ENCODE measurements around the gene PTPRCAP. TPM values are rescaled to one million over a fixed set of nuclear protein-coding genes. Genes with fewer than 3 reads are reported as not detected.
A peak's percentile ranks its signal among the peaks of the same experiment; 100 is the strongest.
"Not testable (repeated sequence)": the region's sequence is repeated elsewhere in the genome, so short reads cannot be mapped to it uniquely, and the experiment has no call there.

PTPRCAP gene
- total RNA-seq, 2 experiments from 2014 or later, result 93.5 to 97.4 TPM

DNA sequence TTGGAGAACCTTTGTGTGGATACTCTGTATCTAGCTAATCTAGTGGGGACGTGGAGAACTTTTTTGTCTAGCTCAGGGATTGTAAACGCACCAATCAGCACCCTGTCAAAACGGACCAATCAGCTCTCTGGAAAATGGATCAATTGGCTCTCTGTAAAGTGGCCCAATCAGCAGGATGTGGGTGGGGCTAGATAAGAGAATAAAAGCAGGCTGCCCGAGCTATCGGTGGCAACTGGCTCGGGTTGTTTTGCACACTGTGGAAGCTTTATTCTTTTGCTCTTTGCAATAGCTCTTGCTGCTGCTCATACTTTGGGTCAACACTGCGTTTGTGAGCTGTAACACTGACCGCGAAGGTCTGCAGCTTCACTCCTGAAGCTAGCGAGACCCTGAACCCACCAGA lies 39.2 kb upstream of the PTPRCAP start:
- POLR2A ChIA-PET, result interaction anchor here (0.6 kb wide), 1 partner anchor 63 kb away, joined by 3 read pairs; no protein-coding TSS in a partner anchor

DNA sequence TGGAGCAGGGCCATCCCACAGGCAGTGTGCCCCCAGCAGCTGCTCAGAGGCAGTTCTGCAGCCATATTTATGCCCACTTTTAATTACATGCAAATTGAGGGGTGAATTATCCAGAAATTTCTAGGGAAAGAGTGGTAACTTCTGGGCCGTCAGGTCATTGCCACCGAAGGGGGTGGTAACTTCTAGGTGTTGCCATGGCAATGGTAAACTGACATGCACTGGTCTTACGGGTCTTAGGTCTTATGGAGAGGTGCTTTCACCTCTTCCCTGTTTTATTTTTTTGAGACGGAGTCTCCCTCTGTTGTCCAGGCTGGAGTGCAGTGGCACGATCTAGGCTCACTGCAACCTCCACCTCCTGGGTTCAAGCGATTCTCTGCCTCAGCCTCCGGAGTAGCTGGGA lies 35.4 kb upstream of the PTPRCAP start:
- DNase-seq, result no peak
- Mint-ChIP-seq H3K27me3 (no peaks in the 10 kb centered on the region), H3K9me3 (no peaks in the 10 kb centered on the region), H3K36me3 (no peaks in the 10 kb centered on the region), H3K4me1 (ENCODE audit: low read depth) (peaks cover 10% of the 10 kb centered on the region), H3K4me3 (no peak overlapping the region), H3K27ac (no peak overlapping the region)
- ChIA-PET CTCF (no interaction called here), POLR2A (no interaction called here)
- intact Hi-C loops (cut with micrococcal nuclease), result no loop called here

More for the DNA sequence above, 39.2 kb upstream of the PTPRCAP start:
- CTCF ChIA-PET; H3K27me3 Mint-ChIP-seq; H3K4me1 Mint-ChIP-seq (ENCODE audit: low read depth); H3K27ac Mint-ChIP-seq; DNase-seq; H3K4me3 Mint-ChIP-seq; H3K9me3 Mint-ChIP-seq; intact Hi-C loops (cut with micrococcal nuclease); H3K36me3 Mint-ChIP-seq: not testable (repeated sequence)

GRCh38 chr11:67470337-67471002 lies 33.0 kb upstream of the PTPRCAP start:
- H3K27ac Mint-ChIP-seq, result no peak overlapping the region
- H3K4me3 Mint-ChIP-seq, result peak overlapping the region; percentile 2
- intact Hi-C loops (cut with micrococcal nuclease), result no loop called here
- no peaks in the 10 kb centered on the region for H3K27me3 Mint-ChIP-seq
- ChIA-PET CTCF (no interaction called here), POLR2A (interaction anchor here (4.3 kb wide), 1 partner anchor 16 kb away, joined by 35 read pairs; no protein-coding TSS in a partner anchor)
- peaks cover under 1% of the 10 kb centered on the region for H3K36me3 Mint-ChIP-seq
- peaks cover 26% of the 10 kb centered on the region for H3K4me1 Mint-ChIP-seq (ENCODE audit: low read depth)
- no peak for DNase-seq
- no peaks in the 10 kb centered on the region for H3K9me3 Mint-ChIP-seq

GRCh38 chr11:67469508-67469811 lies 32.0 kb upstream of the PTPRCAP start:
- DNase-seq, result no peak
- H3K4me1 Mint-ChIP-seq (ENCODE audit: low read depth), result peaks cover 30% of the 10 kb centered on the region
- no peaks in the 10 kb centered on the region for H3K9me3 Mint-ChIP-seq
- peak overlapping the region; percentile 77 for H3K27ac Mint-ChIP-seq
- peaks cover 5% of the 10 kb centered on the region for H3K36me3 Mint-ChIP-seq
- no peaks in the 10 kb centered on the region for H3K27me3 Mint-ChIP-seq
- ChIA-PET CTCF (interaction anchor here (1.5 to 2.5 kb wide), 4 partner anchors 15 to 87 kb away, joined by 4 to 17 read pairs (median 10); partner anchors contain the start of genes AIP and PPP1CA), POLR2A (interaction anchor here (1.5 to 4.3 kb wide), 4 partner anchors 17 to 61 kb away, joined by 3 to 35 read pairs (median 14); partner anchors contain the start of gene PTPRCAP)
- intact Hi-C loops (cut with micrococcal nuclease), result loop anchor here (1.0 to 5.0 kb wide), 5 partner anchors 14 to 67 kb away; partner anchors contain the start of genes AIP and RPS6KB2
- H3K4me3 Mint-ChIP-seq, result peak overlapping the region; percentile 75

GRCh38 chr11:67468759-67469507 lies 31.5 kb upstream of the PTPRCAP start, which contains the start of gene TMEM134:
Gene TMEM134 (minus strand): TSS chr11:67469251. CDS start chr11:67469192, 59 bp downstream.
- H3K9me3 Mint-ChIP-seq, result no peaks in the 10 kb centered on the region
- ChIA-PET CTCF (interaction anchor here (0.7 to 2.5 kb wide), 12 partner anchors 15 to 161 kb away, joined by 3 to 17 read pairs (median 5); partner anchors contain the start of genes AIP, CORO1B, NUDT8 and PITPNM1), POLR2A (interaction anchor here (0.6 to 4.3 kb wide), 18 partner anchors 12 to 229 kb away, joined by 3 to 35 read pairs (median 4); partner anchors contain the start of genes AIP, PITPNM1, PPP1CA and PTPRCAP)
- peaks cover 32% of the 10 kb centered on the region for H3K4me1 Mint-ChIP-seq (ENCODE audit: low read depth)
- H3K27ac Mint-ChIP-seq, result peak within 1 kb of the TSS; percentile 90
- intact Hi-C loops (cut with micrococcal nuclease), result loop anchor here (1.0 to 5.0 kb wide), 5 partner anchors 14 to 67 kb away; partner anchors contain the start of genes AIP and RPS6KB2
- H3K27me3 Mint-ChIP-seq, result no peaks in the 10 kb centered on the region
- H3K36me3 Mint-ChIP-seq, result peaks cover 5% of the 10 kb centered on the region
- peak within 1 kb of the TSS; percentile 90 for H3K4me3 Mint-ChIP-seq
- DNase-seq, result peak; percentile 95

DNA sequence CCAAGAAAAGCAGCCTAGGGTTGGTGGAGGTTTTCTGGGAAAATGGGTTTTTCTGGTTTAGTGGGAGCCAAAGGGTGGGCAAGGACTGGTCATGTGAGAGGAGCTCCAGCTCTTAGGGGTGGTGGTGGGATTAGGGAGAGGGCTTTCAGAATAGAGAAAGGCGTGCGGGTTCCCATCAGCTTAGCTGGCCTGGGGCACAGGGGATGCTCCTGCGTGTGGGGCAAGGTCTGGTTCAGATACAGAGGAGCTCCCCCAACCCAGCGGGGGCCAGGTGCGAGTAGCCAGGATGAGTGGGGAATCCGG lies 30.9 kb upstream of the PTPRCAP start:
- peak overlapping the region; percentile 90 for H3K27ac Mint-ChIP-seq
- ChIA-PET POLR2A (interaction anchor here (0.6 to 4.3 kb wide), 18 partner anchors 12 to 229 kb away, joined by 3 to 35 read pairs (median 4); partner anchors contain the start of genes AIP, PITPNM1, PPP1CA and PTPRCAP), CTCF (interaction anchor here (0.7 to 2.5 kb wide), 13 partner anchors 16 to 161 kb away, joined by 3 to 17 read pairs (median 4); partner anchors contain the start of genes AIP, CORO1B, NUDT8 and PITPNM1)
- peak; percentile 41 for DNase-seq
- no peaks in the 10 kb centered on the region for H3K27me3 Mint-ChIP-seq
- peaks cover 32% of the 10 kb centered on the region for H3K4me1 Mint-ChIP-seq (ENCODE audit: low read depth)
- peak overlapping the region; percentile 90 for H3K4me3 Mint-ChIP-seq
- intact Hi-C loops (cut with micrococcal nuclease), result loop anchor here (2.0 to 5.0 kb wide), 2 partner anchors 30 to 41 kb away; partner anchors contain the start of gene RPS6KB2
- peaks cover 5% of the 10 kb centered on the region for H3K36me3 Mint-ChIP-seq
- H3K9me3 Mint-ChIP-seq, result no peaks in the 10 kb centered on the region

- CTCF ChIA-PET, result interaction anchor here (0.7 to 2.5 kb wide), 12 partner anchors 16 to 162 kb away, joined by 3 to 17 read pairs (median 5); partner anchors contain the start of genes AIP, CORO1B, NUDT8 and PITPNM1
- H3K27me3 Mint-ChIP-seq, result no peaks in the 10 kb centered on the region
- H3K4me3 Mint-ChIP-seq, result peak overlapping the region; percentile 90
- peaks cover 5% of the 10 kb centered on the region for H3K36me3 Mint-ChIP-seq
- H3K27ac Mint-ChIP-seq, result peak overlapping the region; percentile 90
- H3K9me3 Mint-ChIP-seq, result no peaks in the 10 kb centered on the region
- peak; percentile 61 for DNase-seq
- POLR2A ChIA-PET, result interaction anchor here (0.6 to 4.3 kb wide), 19 partner anchors 11 to 228 kb away, joined by 3 to 35 read pairs (median 4); partner anchors contain the start of genes AIP, PITPNM1, PPP1CA and PTPRCAP
- intact Hi-C loops (cut with micrococcal nuclease), result loop anchor here (2.0 to 5.0 kb wide), 2 partner anchors 29 to 41 kb away; partner anchors contain the start of gene RPS6KB2
- peaks cover 32% of the 10 kb centered on the region for H3K4me1 Mint-ChIP-seq (ENCODE audit: low read depth)
These were observed 30.6 kb upstream of the PTPRCAP start for GRCh38 chr11:67468056-67468455.

GRCh38 chr11:67466962-67467771 lies 29.7 kb upstream of the PTPRCAP start:
- no peak for DNase-seq
- Mint-ChIP-seq H3K4me1 (ENCODE audit: low read depth) (peaks cover 32% of the 10 kb centered on the region), H3K27ac (peak overlapping the region; percentile 90), H3K4me3 (peak overlapping the region; percentile 90), H3K36me3 (peaks cover 5% of the 10 kb centered on the region), H3K27me3 (no peaks in the 10 kb centered on the region), H3K9me3 (no peaks in the 10 kb centered on the region)
- CTCF ChIA-PET, result interaction anchor here (1.2 to 2.5 kb wide), 6 partner anchors 17 to 116 kb away, joined by 4 to 13 read pairs (median 6); partner anchors contain the start of genes AIP and PITPNM1
- intact Hi-C loops (cut with micrococcal nuclease), result loop anchor here (5.0 kb wide), 1 partner anchor 40 kb away; the partner anchor contains the start of gene RPS6KB2
- POLR2A ChIA-PET, result interaction anchor here (0.7 to 4.3 kb wide), 6 partner anchors 19 to 60 kb away, joined by 3 to 35 read pairs (median 8); partner anchors contain the start of genes PITPNM1 and PTPRCAP

- H3K4me3 Mint-ChIP-seq, result no peak overlapping the region
- no peak overlapping the region for H3K27ac Mint-ChIP-seq
These were observed 28.9 kb upstream of the PTPRCAP start for GRCh38 chr11:67466367-67466766.

DNA sequence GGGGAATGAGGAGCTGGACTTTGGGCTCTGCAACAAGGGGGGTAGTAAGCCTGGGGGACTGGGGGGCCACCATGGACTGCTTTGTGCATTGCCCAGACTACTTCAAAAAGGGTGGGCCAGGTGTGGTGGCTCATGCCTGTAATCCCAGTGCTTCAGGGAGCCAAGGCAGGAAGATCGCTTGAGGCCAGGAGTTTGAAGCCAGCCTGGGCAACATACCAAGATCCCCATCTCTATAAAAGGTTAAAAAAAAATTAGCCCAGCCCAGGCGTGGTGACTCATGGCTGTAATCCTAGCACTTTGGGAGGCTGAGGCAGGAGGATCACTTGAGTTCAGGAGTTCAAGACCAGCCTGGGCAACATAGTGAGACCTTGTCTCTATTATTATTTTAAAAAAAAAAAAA lies 28.0 kb upstream of the PTPRCAP start:
- not testable (repeated sequence) for H3K27me3 Mint-ChIP-seq, DNase-seq, H3K9me3 Mint-ChIP-seq, H3K36me3 Mint-ChIP-seq
- H3K4me1 Mint-ChIP-seq (ENCODE audit: low read depth), result peaks cover 32% of the 10 kb centered on the region
- ChIA-PET CTCF (interaction anchor here (0.6 to 1.3 kb wide), 5 partner anchors 21 to 148 kb away, joined by 3 to 5 read pairs (median 3); partner anchors contain the start of gene PTPRCAP), POLR2A (interaction anchor here (0.5 to 2.0 kb wide), 9 partner anchors 10 to 113 kb away, joined by 3 to 10 read pairs (median 3); partner anchors contain the start of genes PITPNM1, POLD4, PTPRCAP and RPS6KB2)
- peak overlapping the region; percentile 93 for H3K27ac Mint-ChIP-seq
- intact Hi-C loops (cut with micrococcal nuclease), result loop anchor here (2.0 to 5.0 kb wide), 2 partner anchors 19 to 38 kb away; partner anchors contain the start of gene RPS6KB2
- H3K4me3 Mint-ChIP-seq, result peak overlapping the region; percentile 89

More at GRCh38 chr11:67466367-67466766, 28.9 kb upstream of the PTPRCAP start:
- ChIA-PET CTCF (interaction anchor here (1.1 kb wide), 1 partner anchor 149 kb away, joined by 3 read pairs; no protein-coding TSS in a partner anchor), POLR2A (interaction anchor here (0.5 to 4.3 kb wide), 5 partner anchors 9 to 59 kb away, joined by 3 to 35 read pairs (median 5); partner anchors contain the start of gene PTPRCAP)
- H3K27me3 Mint-ChIP-seq, result no peaks in the 10 kb centered on the region
- peaks cover 5% of the 10 kb centered on the region for H3K36me3 Mint-ChIP-seq
- intact Hi-C loops (cut with micrococcal nuclease), result loop anchor here (5.0 kb wide), 1 partner anchor 39 kb away; the partner anchor contains the start of gene RPS6KB2
- no peak for DNase-seq
- H3K4me1 Mint-ChIP-seq (ENCODE audit: low read depth), result peaks cover 32% of the 10 kb centered on the region
- no peaks in the 10 kb centered on the region for H3K9me3 Mint-ChIP-seq

Measured in activated CD4-positive, alpha-beta memory T cell treated with anti-CD3 and anti-CD28 coated beads for 36 hours (primary cell).